Measurements from ENCODE around the gene GRAMD1A.

Gene GRAMD1A

GRCh38 chr19:34976611-34977010 is 23.5 kb upstream of the GRAMD1A start:
- no peak for ATAC-seq
- TF ChIP-seq ZFP30 (CRISPR knock-in tag; IDR thresholded peaks at IDR 0.05) (no peak), SNAI2 (CRISPR knock-in tag; IDR thresholded peaks at IDR 0.05) (no peak), GLIS3 (CRISPR knock-in tag; IDR thresholded peaks at IDR 0.05) (no peak), ZNF565 (CRISPR knock-in tag; conservative IDR thresholded peaks at IDR 0.05; ENCODE audit: low read depth) (no peak), TSHZ2 (CRISPR knock-in tag; IDR thresholded peaks at IDR 0.05) (no peak), ZC3H10 (CRISPR knock-in tag; IDR thresholded peaks at IDR 0.05) (no peak), CREB5 (CRISPR knock-in tag; IDR thresholded peaks at IDR 0.05; ENCODE audit: low read depth) (no peak), PATZ1 (CRISPR knock-in tag; IDR thresholded peaks at IDR 0.05; ENCODE audit: borderline replicate concordance) (no peak), ZNF8 (CRISPR knock-in tag; IDR thresholded peaks at IDR 0.05) (no peak), TOX (CRISPR knock-in tag; IDR thresholded peaks at IDR 0.05; ENCODE audit: borderline replicate concordance) (no peak)
- TF ChIP-seq, protein P1, sequence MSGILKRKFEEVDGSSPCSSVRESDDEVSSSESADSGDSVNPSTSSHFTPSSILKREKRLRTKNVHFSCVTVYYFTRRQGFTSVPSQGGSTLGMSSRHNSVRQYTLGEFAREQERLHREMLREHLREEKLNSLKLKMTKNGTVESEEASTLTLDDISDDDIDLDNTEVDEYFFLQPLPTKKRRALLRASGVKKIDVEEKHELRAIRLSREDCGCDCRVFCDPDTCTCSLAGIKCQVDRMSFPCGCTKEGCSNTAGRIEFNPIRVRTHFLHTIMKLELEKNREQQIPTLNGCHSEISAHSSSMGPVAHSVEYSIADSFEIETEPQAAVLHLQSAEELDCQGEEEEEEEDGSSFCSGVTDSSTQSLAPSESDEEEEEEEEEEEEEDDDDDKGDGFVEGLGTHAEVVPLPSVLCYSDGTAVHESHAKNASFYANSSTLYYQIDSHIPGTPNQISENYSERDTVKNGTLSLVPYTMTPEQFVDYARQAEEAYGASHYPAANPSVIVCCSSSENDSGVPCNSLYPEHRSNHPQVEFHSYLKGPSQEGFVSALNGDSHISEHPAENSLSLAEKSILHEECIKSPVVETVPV (CRISPR knock-in tag; IDR thresholded peaks at IDR 0.05) = no peak

DNA sequence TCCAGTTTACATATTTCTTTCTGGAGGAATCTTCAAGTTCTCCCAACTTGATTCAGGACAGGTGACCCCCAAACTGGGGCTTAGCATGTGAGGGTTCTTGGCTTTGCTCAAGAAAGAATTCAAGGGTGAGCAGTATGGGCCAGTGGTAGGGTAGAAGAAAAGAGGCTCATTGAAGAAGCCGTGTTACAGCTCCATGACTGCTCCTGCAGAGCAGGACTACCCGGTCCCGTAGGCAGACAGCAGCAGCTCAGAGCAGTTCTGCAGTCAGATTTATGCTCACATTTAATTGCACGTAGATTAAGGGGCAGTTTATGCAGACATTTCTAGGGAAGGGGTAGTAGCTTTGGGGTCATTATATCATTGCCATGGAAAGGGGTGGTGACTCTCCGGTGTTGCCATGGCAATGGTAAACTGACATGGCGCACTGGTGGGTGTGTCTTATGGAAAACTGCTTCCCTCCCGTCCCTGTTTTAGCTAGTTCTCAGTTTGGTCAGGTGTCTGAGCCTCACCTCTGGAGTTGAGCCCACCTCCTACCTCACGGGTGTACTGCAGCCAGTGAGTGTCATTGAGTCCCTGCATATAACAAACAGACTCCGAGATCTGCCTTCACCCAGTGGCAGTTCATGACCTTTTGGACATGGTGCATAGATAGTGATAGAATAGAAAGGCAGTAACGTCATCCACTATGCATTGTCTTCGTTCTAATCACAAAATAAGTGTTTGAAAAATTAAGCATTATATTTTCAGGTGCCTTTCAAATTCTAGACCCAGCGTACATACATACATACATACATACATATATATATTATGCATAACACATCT is 20.1 kb upstream of the GRAMD1A start:
- no peak for TF ChIP-seq GLIS3 (CRISPR knock-in tag; IDR thresholded peaks at IDR 0.05)
- no peak for TF ChIP-seq ZC3H10 (CRISPR knock-in tag; IDR thresholded peaks at IDR 0.05)
- no peak for TF ChIP-seq ZNF565 (CRISPR knock-in tag; conservative IDR thresholded peaks at IDR 0.05; ENCODE audit: low read depth)
- TF ChIP-seq ISL1 (CRISPR knock-in tag; IDR thresholded peaks at IDR 0.05) = no peak
- TF ChIP-seq PATZ1 (CRISPR knock-in tag; IDR thresholded peaks at IDR 0.05; ENCODE audit: borderline replicate concordance) = no peak
- no peak for TF ChIP-seq ZFP30 (CRISPR knock-in tag; IDR thresholded peaks at IDR 0.05)
- no peak for TF ChIP-seq ZNF70 (CRISPR knock-in tag; IDR thresholded peaks at IDR 0.05)
- TF ChIP-seq CSDC2 (CRISPR knock-in tag; IDR thresholded peaks at IDR 0.05) = no peak
- TF ChIP-seq SNAI2 (CRISPR knock-in tag; IDR thresholded peaks at IDR 0.05) = no peak
- TF ChIP-seq PPARA (CRISPR knock-in tag; IDR thresholded peaks at IDR 0.05; ENCODE audit: borderline replicate concordance) = no peak
- no peak for TF ChIP-seq BACH2 (CRISPR knock-in tag; IDR thresholded peaks at IDR 0.05; ENCODE audit: borderline replicate concordance)
- TF ChIP-seq CREB5 (CRISPR knock-in tag; IDR thresholded peaks at IDR 0.05; ENCODE audit: low read depth) = no peak
- TF ChIP-seq ESRRG (CRISPR knock-in tag; IDR thresholded peaks at IDR 0.05) = no peak
- no peak for TF ChIP-seq TCF4 (CRISPR knock-in tag; IDR thresholded peaks at IDR 0.05; ENCODE audit: borderline replicate concordance)
- no peak for TF ChIP-seq TSHZ2 (CRISPR knock-in tag; IDR thresholded peaks at IDR 0.05)
- TF ChIP-seq ARNTL (CRISPR knock-in tag; IDR thresholded peaks at IDR 0.05; ENCODE audit: borderline replicate concordance, low read depth) = no peak
- TF ChIP-seq ZFP3 (CRISPR knock-in tag; IDR thresholded peaks at IDR 0.05) = no peak
- no peak for TF ChIP-seq ZNF8 (CRISPR knock-in tag; IDR thresholded peaks at IDR 0.05)
- TF ChIP-seq OSR1 (CRISPR knock-in tag; IDR thresholded peaks at IDR 0.05) = no peak
- no peak for TF ChIP-seq TOX (CRISPR knock-in tag; IDR thresholded peaks at IDR 0.05; ENCODE audit: borderline replicate concordance)
- ATAC-seq = no peak
